GM19372 (cell line): ENCODE data around the gene LMNTD2.

Experiments
- ATAC-seq: cut with Tn5 transposase; IDR thresholded peaks from one replicate; pipeline ENCODE4 v1.9.1; 2021; ENCODE audit warnings: mild to moderate bottlenecking, low read depth, moderate library complexity; ENCODE audit not compliant: unreplicated experiment

LMNTD2 gene

GRCh38 chr11:555227-555779, 5.2 kb downstream of the LMNTD2 start:
- no peak for ATAC-seq

- ATAC-seq = no peak
These were observed 5.9 kb downstream of the LMNTD2 start for GRCh38 chr11:554428-555226.

GRCh38 chr11:553988-554340, 6.6 kb downstream of the LMNTD2 start:
- ATAC-seq = no peak

GRCh38 chr11:553083-553987, 7.2 kb downstream of the LMNTD2 start:
- no peak for ATAC-seq

GRCh38 chr11:551596-551995, 8.9 kb downstream of the LMNTD2 start:
- no peak for ATAC-seq

- ATAC-seq = no peak
These were observed 9.4 kb downstream of the LMNTD2 start for GRCh38 chr11:551131-551530.

- ATAC-seq = no peak
These were observed 9.8 kb downstream of the LMNTD2 start for GRCh38 chr11:550746-551085.

GRCh38 chr11:550021-550745, 10.4 kb downstream of the LMNTD2 start:
- no peak for ATAC-seq

- no peak for ATAC-seq
These were observed 11.6 kb downstream of the LMNTD2 start for GRCh38 chr11:548700-549603.

GRCh38 chr11:545171-545570, 15.4 kb downstream of the LMNTD2 start:
- ATAC-seq = no peak

GRCh38 chr11:544817-545166, 15.7 kb downstream of the LMNTD2 start:
- no peak for ATAC-seq

- no peak for ATAC-seq
These were observed 19.1 kb downstream of the LMNTD2 start for GRCh38 chr11:541433-541885.

GRCh38 chr11:540583-541432, 19.7 kb downstream of the LMNTD2 start:
- ATAC-seq = no peak

- ATAC-seq = no peak
These were observed 20.5 kb downstream of the LMNTD2 start for GRCh38 chr11:539971-540481.

- ATAC-seq = no peak
These were observed 22.0 kb downstream of the LMNTD2 start for GRCh38 chr11:538431-539051.

- ATAC-seq = no peak
These were observed 22.7 kb downstream of the LMNTD2 start for GRCh38 chr11:537622-538430.

GRCh38 chr11:536841-537621, 23.5 kb downstream of the LMNTD2 start, which contains the start of gene LRRC56:
TSS of gene LRRC56 (plus strand) at chr11:537527. CDS start at chr11:540685, 3,158 bp downstream.
- peak; percentile 48 for ATAC-seq
